K562 (cell line): Measurements from ENCODE around the gene OR2B2. TPM values are rescaled to one million over a fixed set of nuclear protein-coding genes. Genes with fewer than 3 reads are reported as not detected.

Experiments
- ATAC-seq: fragments of 200-7000 bp; cut with Tn5 transposase; 3 replicates; pipeline ENCODE4 v1.9.1; 2020; ENCODE audit warnings: moderate library complexity
- BruUV-seq: library from RNA; stranded (reverse); fragments of 400-500 nt; replicated peaks from 2 replicates; lab custom pipeline; 2021; lab: Mats Ljungman, UMichigan
- CTCF ChIA-PET: fragments of 300-600 bp; formaldehyde crosslinking; extraction: SDS; loops from one replicate; lab custom pipeline; 2021; ENCODE audit warnings: low intra/inter-chr PET ratio; lab: Yijun Ruan, JAX
- POLR2A ChIA-PET: fragments of 300-600, 350-650 bp; sonication (Branson Sonifier 250); formaldehyde crosslinking; extraction: SDS; loops from one replicate; lab custom pipeline; 2021; ENCODE audit warnings: antibody characterized with exemption, inconsistent platforms; lab: Yijun Ruan, JAX
- DNase-seq, 4 experiments: peaks; one replicate each; pipeline versions ENCODE4 v3.0.0 to v3.0.0-alpha.2; 2011 to 2018; ENCODE audit warnings: low spot score in 3 of 4, mixed read lengths in 3 of 4; ENCODE audit errors: extremely low read depth in 1 of 4
- FAIRE-seq: peaks from 2 replicates; lab custom pipeline; 2011; peaks lifted over from hg19 to GRCh38; lab: Jason Lieb, UNC
- H2AFZ ChIP-seq: 2 replicates; pipeline ENCODE4 v1.6.0; 2011; ENCODE audit warnings: low read depth, low read length, control low read depth, inconsistent platforms
- H3K27ac ChIP-seq: fragments of 200-600 bp; 3 replicates; pipeline ENCODE4 v1.8.0; 2011; ENCODE audit warnings: low read depth, mild to moderate bottlenecking, control low read depth, inconsistent platforms, low read length, moderate library complexity, mixed read lengths; ENCODE audit errors: extremely low read depth
- H3K27me3 ChIP-seq, 2 experiments: fragments of 300-600 bp in 1 of 2; 2 replicates in 1 of 2; 3 replicates in 1 of 2; pipeline versions ENCODE4 v1.6.0 to v1.8.0; 2011; ENCODE audit warnings: inconsistent platforms in 2 of 2, low read length in 2 of 2, mild to moderate bottlenecking in 1 of 2, mixed read lengths in 1 of 2, moderate library complexity in 1 of 2; ENCODE audit not compliant: control insufficient read depth in 2 of 2, insufficient read depth in 2 of 2
- H3K36me3 ChIP-seq: fragments of 300-600 bp; 3 replicates; pipeline ENCODE4 v1.8.0; 2011; ENCODE audit warnings: mild to moderate bottlenecking, low read length, inconsistent platforms; ENCODE audit not compliant: control insufficient read depth, insufficient read depth
- H3K4me1 ChIP-seq, 2 experiments: fragments of 200-600 bp in 1 of 2; replicated peaks in 1 of 2; 2 replicates in 1 of 2; 3 replicates in 1 of 2; pipeline versions ENCODE4 v1.5.1 to v1.8.0; 2011; ENCODE audit warnings: inconsistent platforms in 2 of 2, low read length in 2 of 2, mild to moderate bottlenecking in 1 of 2, mixed read lengths in 1 of 2, moderate library complexity in 1 of 2; ENCODE audit not compliant: control insufficient read depth in 2 of 2, insufficient read depth in 2 of 2
- H3K4me2 ChIP-seq: 2 replicates; pipeline ENCODE4 v1.6.1; 2011; ENCODE audit warnings: low read length, control low read depth, inconsistent platforms, mixed read lengths; ENCODE audit not compliant: insufficient read depth
- H3K4me3 ChIP-seq: fragments of 200-600 bp; sonication (generic), shearing (Covaris generic); 2 replicates; pipeline ENCODE4 v1.5.1; 2016; ENCODE audit warnings: control low read depth, inconsistent platforms
- H3K79me2 ChIP-seq: fragments of 200-600 bp; 3 replicates; pipeline ENCODE4 v1.8.0; 2011; ENCODE audit warnings: low read length, inconsistent platforms; ENCODE audit not compliant: control insufficient read depth, insufficient read depth
- H3K9ac ChIP-seq, 2 experiments: 2 replicates each; pipeline versions ENCODE4 v1.6.0 to v1.6.1; 2011; ENCODE audit warnings: low read depth in 2 of 2, low read length in 2 of 2, control low read depth in 1 of 2, inconsistent platforms in 1 of 2, mild to moderate bottlenecking in 1 of 2, mixed read lengths in 1 of 2; ENCODE audit not compliant: insufficient read depth in 1 of 2
- H3K9me1 ChIP-seq: one replicate; pipeline ENCODE4 v1.6.0; 2011; ENCODE audit warnings: inconsistent platforms, mild to moderate bottlenecking, low read length, moderate library complexity; ENCODE audit not compliant: control insufficient read depth, insufficient read depth
- H3K9me3 ChIP-seq: replicated peaks from 2 replicates; pipeline ENCODE4 v1.5.1; 2011; ENCODE audit warnings: low read depth, low read length, inconsistent platforms; ENCODE audit not compliant: control insufficient read depth, insufficient read depth
- H4K20me1 ChIP-seq: replicated peaks from 2 replicates; pipeline ENCODE4 v1.6.1; 2011; ENCODE audit warnings: low read length, inconsistent platforms, mixed read lengths; ENCODE audit not compliant: control insufficient read depth, insufficient read depth
- BRD4 ChIP-seq: fragments of 200-600 bp; sonication (generic); IDR thresholded peaks from 2 replicates; pipeline ENCODE4 v1.6.1; 2017; ENCODE audit warnings: inconsistent platforms
- CAMTA2 ChIP-seq: fragments of 250-450 bp; sonication (Bioruptor Pico); conservative IDR thresholded peaks from 2 replicates; pipeline ENCODE4 v1.5.1; 2022
- CGGBP1 ChIP-seq: fragments of 250-450 bp; sonication (Bioruptor Pico); IDR thresholded peaks from 2 replicates; pipeline ENCODE4 v1.9.0; 2021; ENCODE audit warnings: mild to moderate bottlenecking
- CHCHD3 ChIP-seq: fragments of 250-450 bp; sonication (Bioruptor Pico); IDR thresholded peaks from 2 replicates; pipeline ENCODE4 v2.1.2; 2022; ENCODE audit warnings: mild to moderate bottlenecking
- ELF1 ChIP-seq: fragments of 200-800 bp; sonication (Bioruptor generic); IDR thresholded peaks from 2 replicates; pipeline ENCODE4 v1.6.1; 2016; ENCODE audit warnings: missing genetic modification characterization, missing compliant biosample characterization
- KDM5B ChIP-seq: fragments of 200-600 bp; sonication (generic); IDR thresholded peaks from 2 replicates; pipeline ENCODE4 v1.6.1; 2012; ENCODE audit warnings: low read depth, mild to moderate bottlenecking, moderate library complexity, low read length, control low read depth, inconsistent platforms; ENCODE audit not compliant: insufficient replicate concordance
- MNT ChIP-seq, 2 experiments: fragments of 450-650 bp; conservative IDR thresholded peaks; 2 replicates each; pipeline ENCODE4 v1.6.1; 2017; ENCODE audit warnings: mild to moderate bottlenecking in 2 of 2, moderate library complexity in 2 of 2
- POLR2A ChIP-seq: fragments of 450-650 bp; conservative IDR thresholded peaks from 2 replicates; pipeline ENCODE4 v1.6.1; 2016
- POLR2AphosphoS5 ChIP-seq: IDR thresholded peaks from 2 replicates; pipeline ENCODE4 v1.6.1; 2011; ENCODE audit warnings: mild to moderate bottlenecking, low read depth, low read length, moderate library complexity; ENCODE audit not compliant: control insufficient read depth, insufficient read depth
- POLR3A ChIP-seq: IDR thresholded peaks from 2 replicates; pipeline ENCODE4 v1.6.1; 2011; ENCODE audit warnings: borderline replicate concordance, mild to moderate bottlenecking, moderate library complexity; ENCODE audit not compliant: insufficient read length, insufficient read depth; ENCODE audit errors: extremely low read depth
- RBFOX2 ChIP-seq: fragments of 200-400 bp; formaldehyde crosslinking; IDR thresholded peaks from 2 replicates; pipeline ENCODE4 v1.6.1; 2017; ENCODE audit warnings: low read depth, mild to moderate bottlenecking, low read length, moderate library complexity
- RBM22 ChIP-seq: fragments of 200-400 bp; formaldehyde crosslinking; IDR thresholded peaks from 2 replicates; pipeline ENCODE4 v1.6.1; 2018; ENCODE audit warnings: low read length, low read depth; ENCODE audit not compliant: poor library complexity, severe bottlenecking
- RBM34 ChIP-seq: fragments of 200-400 bp; formaldehyde crosslinking; IDR thresholded peaks from 2 replicates; pipeline ENCODE4 v1.6.1; 2018; ENCODE audit warnings: low read length, borderline replicate concordance; ENCODE audit not compliant: insufficient read depth
- RHOXF2B ChIP-seq: fragments of 250-450 bp; sonication (Bioruptor Pico); conservative IDR thresholded peaks from 2 replicates; pipeline ENCODE4 v1.5.1; 2021
- SRF ChIP-seq, 2 experiments: fragments of 250-450, 450-650 bp in 1 of 2; sonication (Bioruptor Pico) in 1 of 2; sonication (generic) in 1 of 2; formaldehyde crosslinking; IDR thresholded peaks; 2 replicates each; pipeline versions ENCODE4 v1.5.0 to v1.5.1; 2020 to 2022; ENCODE audit warnings: mild to moderate bottlenecking in 1 of 2, missing genetic modification reagents in 1 of 2
- ZBTB1 ChIP-seq: sonication (generic); formaldehyde crosslinking; IDR thresholded peaks from 2 replicates; pipeline ENCODE4 v1.8.1; 2023; ENCODE audit warnings: missing genetic modification reagents, low read depth, mild to moderate bottlenecking, borderline replicate concordance
- ZFPM2 ChIP-seq: fragments of 250-450 bp; sonication (Bioruptor Pico); IDR thresholded peaks from 2 replicates; pipeline ENCODE4 v1.5.1; 2022; ENCODE audit warnings: mild to moderate bottlenecking
- ZNF239 ChIP-seq: fragments of 250-450 bp; sonication (Bioruptor Pico); IDR thresholded peaks from 2 replicates; pipeline ENCODE4 v1.4.0; 2020; ENCODE audit warnings: mild to moderate bottlenecking
- ZNF324 ChIP-seq: fragments of 250-450 bp; sonication (Bioruptor Pico); IDR thresholded peaks from 2 replicates; pipeline ENCODE4 v1.4.0; 2020; ENCODE audit warnings: mild to moderate bottlenecking
- ZNF584 ChIP-seq: fragments of 200-800 bp; sonication (Bioruptor generic); IDR thresholded peaks from 2 replicates; pipeline ENCODE4 v1.6.1; 2016; ENCODE audit warnings: low read depth, mild to moderate bottlenecking, missing genetic modification characterization, missing compliant biosample characterization
- ZNF695 ChIP-seq: fragments of 450-650 bp; formaldehyde crosslinking; IDR thresholded peaks from 2 replicates; pipeline ENCODE4 v1.4.0; 2020; ENCODE audit warnings: mild to moderate bottlenecking, moderate library complexity
- WGBS: fragments of 100-300 bp; shearing (Covaris generic); methylation state at CpG from one replicate; pipeline ENCODE4 v1.1.6; 2016; ENCODE audit warnings: low coverage, mixed read lengths; ENCODE audit not compliant: insufficient coverage; ENCODE audit errors: missing lambda C conversion rate; 5-methylcytosine and 5-hydroxymethylcytosine counted together
- in situ Hi-C: fragments of 300-500 bp; cut with MboI; formaldehyde crosslinking; loops from 4 replicates; pipeline ENCODE4 v1.15.0; 2018; ENCODE audit warnings: inconsistent platforms, mixed read lengths
- intact Hi-C: fragments of 100-400 bp; cut with micrococcal nuclease; formaldehyde crosslinking; loops from 2 replicates; pipeline ENCODE4 v1.14.2; 2022
- polyA plus RNA-seq, 8 experiments: library from polyadenylated mRNA; depleted of rRNA in 4 of 8; stranded (reverse) in 5 of 8; unstranded in 3 of 8; fragments of >200 nt; fragmentation: Nextera tagmentation in 2 of 8; fragmentation: Illumina TruSeq in 1 of 8; extraction: Ambion mirVana in 2 of 8; extraction: Trizol in 1 of 8; gene quantifications; 2 replicates each; pipeline versions ENCODE4 v1.2.1 to v1.2.3, GENCODE V29; 2011 to 2014; ENCODE audit warnings: inconsistent platforms in 1 of 8, missing spikeins in 1 of 8
- total RNA-seq, 7 experiments: library from RNA; depleted of rRNA in 6 of 7; stranded (reverse); fragments of >200 nt in 6 of 7; fragmentation: Illumina TruSeq in 2 of 7; extraction: Trizol in 2 of 7; gene quantifications; 2 replicates each; pipeline versions ENCODE4 v1.2.1 to v1.2.3, GENCODE V29; 2011 to 2021; ENCODE audit warnings: low replicate concordance in 1 of 7

The OR2B2 gene
- total and polyA plus RNA-seq, 9 of the 15 experiments (the other 6 are each of a cell fraction or from before 2014, with no cell fraction given), result 0.24 TPM; not detected in 8

GRCh38 chr6:27896398-27896796 lies 15.8 kb downstream of the OR2B2 start:
- Histone ChIP-seq H3K4me3 (peak overlapping the region; percentile 79), H3K79me2 (peaks cover 98% of the 10 kb centered on the region), H3K9me1 (no peaks in the 10 kb centered on the region), H4K20me1 (peaks cover 31% of the 10 kb centered on the region), H3K27me3 (no peaks in the 10 kb centered on the region), H3K9ac (peak overlapping the region; percentile 96 to 98), H3K4me1 (peaks cover 11 to 36% of the 10 kb centered on the region in 2 experiments; a peak in 4 of 5 replicates), H3K27ac (peak overlapping the region; percentile 17), H3K4me2 (peak overlapping the region; percentile 98), H3K36me3 (peaks cover 69% of the 10 kb centered on the region), H2AFZ (no peak overlapping the region), H3K9me3 (no peaks in the 10 kb centered on the region)
- BruUV-seq, result no TSS peak
- WGBS, result 27% methylated on average over 4 of the region's 4 CpGs
- ChIA-PET CTCF (interaction anchor here (0.6 to 1.1 kb wide), 3 partner anchors 101 to 719 kb away, joined by 3 to 4 read pairs (median 4); no protein-coding TSS in a partner anchor), POLR2A (interaction anchor here (0.6 to 8.2 kb wide), 29 partner anchors 28 to 781 kb away, joined by 3 to 826 read pairs (median 4); partner anchors contain the start of gene ZSCAN31)
- FAIRE-seq (no peak), DNase-seq (no peak), ATAC-seq (no peak)
- intact Hi-C loops, result loop anchor here (10.0 kb wide), 2 partner anchors 392 to 1772 kb away; a partner anchor contains a TSS
- in situ Hi-C loops, result no loop called here
- 0 out of 2 replicates have a peak, but pooled peaks have one; percentile 6 for TF ChIP-seq ZNF324 (CRISPR knock-in tag)
- 0 out of 2 replicates have a peak, but pooled peaks have one; percentile 12 for TF ChIP-seq CGGBP1 (CRISPR knock-in tag)
- TF ChIP-seq KDM5B, result peak; percentile 17
- TF ChIP-seq POLR2A, result 0 out of 2 replicates have a peak, but pooled peaks have one; percentile 8
- TF ChIP-seq BRD4, result 0 out of 2 replicates have a peak, but pooled peaks have one; percentile 54
- TF ChIP-seq CAMTA2 (CRISPR knock-in tag), result no peak
- no peak for TF ChIP-seq ZFPM2 (CRISPR knock-in tag)
- no peak for TF ChIP-seq ZBTB1 (CRISPR knock-in tag)
- no peak for TF ChIP-seq ZNF584 (CRISPR knock-in tag)
- TF ChIP-seq POLR2AphosphoS5, result peak; percentile 57; the same call in 1 of the 2 replicates
- TF ChIP-seq POLR3A, result no peak
- no peak for TF ChIP-seq SRF (CRISPR knock-in tag; IDR thresholded peaks at IDR 0.05)
- TF ChIP-seq CHCHD3 (CRISPR knock-in tag), result peak; percentile 12; the same call in 1 of the 2 replicates
- no peak for TF ChIP-seq RBM22
- TF ChIP-seq RBM34, result no peak
- no peak for TF ChIP-seq RHOXF2B
- no peak for TF ChIP-seq MNT (conservative IDR thresholded peaks at IDR 0.05)
- no peak for TF ChIP-seq RBFOX2
- no peak for TF ChIP-seq ZNF695 (CRISPR knock-in tag)
- 0 out of 2 replicates have a peak, but pooled peaks have one; percentile 30 for TF ChIP-seq ELF1 (tag)
- no peak for TF ChIP-seq ZNF239 (CRISPR knock-in tag)
